PC-3 (cell line): ENCODE data around the gene SGMS1. TPM values are rescaled to one million over a fixed set of nuclear protein-coding genes. Genes with fewer than 3 reads are reported as not detected.

ENCODE experiments used
- ATAC-seq: fragments of 200-7000 bp; cut with Tn5 transposase; 2 replicates; pipeline ENCODE4 v1.9.1; 2020; ENCODE audit warnings: mild to moderate bottlenecking, moderate library complexity
- BruUV-seq: library from RNA; stranded (reverse); fragments of 400-500 nt; replicated peaks from 2 replicates; lab custom pipeline; 2021; lab: Mats Ljungman, UMichigan
- CTCF ChIA-PET: fragments of 300-600 bp; sonication (Branson Sonifier 250); formaldehyde crosslinking; loops from one replicate; lab custom pipeline; 2022; ENCODE audit warnings: antibody characterized with exemption; lab: Charles Lee
- POLR2A ChIA-PET: fragments of 300-600 bp; sonication (Branson Sonifier 250); formaldehyde crosslinking; loops from one replicate; lab custom pipeline; 2022; ENCODE audit warnings: antibody characterized with exemption; ENCODE audit not compliant: unreplicated experiment; lab: Charles Lee
- DNase-seq: peaks from one replicate; pipeline ENCODE4 v3.0.0-alpha.2; 2015
- H2AFZ ChIP-seq: fragments of 300-600 bp; sonication (generic); 2 replicates; pipeline ENCODE4 v1.6.0; 2016; ENCODE audit warnings: antibody characterized with exemption, low read length
- H3F3A ChIP-seq: fragments of 300-600 bp; sonication (generic); one replicate; pipeline ENCODE4 v1.6.0; 2017; ENCODE audit warnings: antibody characterized with exemption, low read length, control low read depth, mild to moderate bottlenecking; ENCODE audit not compliant: unreplicated experiment
- H3K27ac ChIP-seq: fragments of 300-600 bp; sonication (generic); 2 replicates; pipeline ENCODE4 v1.5.1; 2016; ENCODE audit warnings: mild to moderate bottlenecking, low read length
- H3K27me3 ChIP-seq: fragments of 300-600 bp; sonication (generic); 2 replicates; pipeline ENCODE4 v1.6.1; 2016; ENCODE audit warnings: low read length, mixed read lengths
- H3K36me3 ChIP-seq: fragments of 300-600 bp; sonication (generic); 2 replicates; pipeline ENCODE4 v1.6.1; 2016; ENCODE audit warnings: low read depth, mixed run types, low read length, mixed read lengths
- H3K4me1 ChIP-seq: fragments of 300-600 bp; sonication (generic); 2 replicates; pipeline ENCODE4 v1.5.1; 2016; ENCODE audit warnings: low read length; ENCODE audit not compliant: insufficient read depth
- H3K4me2 ChIP-seq: fragments of 300-600 bp; sonication (generic); 2 replicates; pipeline ENCODE4 v1.6.0; 2016; ENCODE audit warnings: low read length
- H3K4me3 ChIP-seq: fragments of 300-600 bp; sonication (generic); 2 replicates; pipeline ENCODE4 v1.5.1; 2016; ENCODE audit warnings: mild to moderate bottlenecking, low read length, mixed read lengths
- H3K79me2 ChIP-seq: fragments of 300-600 bp; sonication (generic); 2 replicates; pipeline ENCODE4 v1.6.1; 2017; ENCODE audit warnings: low read length, mixed read lengths
- H3K9ac ChIP-seq: fragments of 300-600 bp; sonication (generic); 2 replicates; pipeline ENCODE4 v1.6.0; 2016; ENCODE audit warnings: mild to moderate bottlenecking, low read length
- H3K9me2 ChIP-seq: fragments of 300-600 bp; sonication (generic); replicated peaks from 2 replicates; pipeline ENCODE4 v1.6.1; 2016; ENCODE audit warnings: mixed run types, low read length, mixed read lengths
- H3K9me3 ChIP-seq: fragments of 300-600 bp; sonication (generic); 2 replicates; pipeline ENCODE4 v1.6.1; 2016; ENCODE audit warnings: low read length, mixed read lengths
- H4K20me1 ChIP-seq: fragments of 300-600 bp; sonication (generic); 2 replicates; pipeline ENCODE4 v1.6.1; 2016; ENCODE audit warnings: low read length, mixed read lengths
- CTCF ChIP-seq: fragments of 300-600 bp; sonication (generic); conservative IDR thresholded peaks from 2 replicates; pipeline ENCODE4 v1.5.1; 2017; ENCODE audit warnings: antibody characterized with exemption, low read depth, mild to moderate bottlenecking, low read length
- EZH2 ChIP-seq: fragments of 300-600 bp; sonication (generic); IDR thresholded peaks from one replicate; pipeline ENCODE4 v1.6.1; 2017; ENCODE audit warnings: antibody characterized with exemption, mild to moderate bottlenecking, low read length; ENCODE audit not compliant: unreplicated experiment
- EZH2phosphoT487 ChIP-seq: fragments of 300-600 bp; sonication (generic); IDR thresholded peaks from 2 replicates; pipeline ENCODE4 v1.6.1; 2018; ENCODE audit warnings: mild to moderate bottlenecking, antibody characterized with exemption, low read length, borderline replicate concordance
- intact Hi-C: fragments of 100-400 bp; cut with micrococcal nuclease; formaldehyde crosslinking; loops from 2 replicates; pipeline ENCODE4 v1.9.0; 2023
- total RNA-seq: library from RNA; depleted of rRNA; stranded (reverse); fragments of >200 nt; gene quantifications from 2 replicates; pipeline ENCODE4 v1.2.3, GENCODE V29; 2014

SGMS1 gene
- total RNA-seq, 1 experiment from 2014 or later: 61.4 TPM

GRCh38 chr10:50600286-50600685 is 23.5 kb downstream of the SGMS1 start:
- DNase-seq (peak; percentile 78), ATAC-seq (peak; percentile 30)
- intact Hi-C loops: no loop called here
- Histone ChIP-seq H3K9ac (no peak overlapping the region), H3K36me3 (no peaks in the 10 kb centered on the region), H4K20me1 (peaks cover 19% of the 10 kb centered on the region), H3K27ac (peak overlapping the region; percentile 31), H3K4me1 (peaks cover 55% of the 10 kb centered on the region), H3K9me2 (no peaks in the 10 kb centered on the region), H2AFZ (no peak overlapping the region), H3K4me3 (no peak overlapping the region), H3K9me3 (no peaks in the 10 kb centered on the region), H3K79me2 (peaks cover 43% of the 10 kb centered on the region), H3F3A (peaks cover 13% of the 10 kb centered on the region), H3K27me3 (no peaks in the 10 kb centered on the region), H3K4me2 (peak overlapping the region; percentile 10)
- CTCF ChIA-PET: no interaction called here
- no TSS peak for BruUV-seq
- TF ChIP-seq EZH2 (no peak), CTCF (no peak), EZH2phosphoT487 (no peak)
- POLR2A ChIA-PET: interaction anchor here (0.5 kb wide), 1 partner anchor 15 kb away, joined by 3 read pairs; no protein-coding TSS in a partner anchor

GRCh38 chr10:50596897-50597296 is 26.9 kb downstream of the SGMS1 start:
- no peak for ATAC-seq
- no peaks in the 10 kb centered on the region for H3K27me3 ChIP-seq
- POLR2A ChIA-PET: no interaction called here
- H3K27ac ChIP-seq: no peak overlapping the region
- no TSS peak for BruUV-seq
- H3K79me2 ChIP-seq: peaks cover 18% of the 10 kb centered on the region
- H3K4me2 ChIP-seq: no peak overlapping the region
- H3K4me3 ChIP-seq: no peak overlapping the region
- no peaks in the 10 kb centered on the region for H3K9me2 ChIP-seq
- H3K9me3 ChIP-seq: no peaks in the 10 kb centered on the region
- no peak overlapping the region for H2AFZ ChIP-seq
- H3K4me1 ChIP-seq: peaks cover 23% of the 10 kb centered on the region
- peaks cover 5% of the 10 kb centered on the region; the same call in 1 of the 2 replicates for H4K20me1 ChIP-seq
- H3K36me3 ChIP-seq: no peaks in the 10 kb centered on the region
- CTCF ChIA-PET: no interaction called here
- no peak overlapping the region for H3K9ac ChIP-seq
- TF ChIP-seq CTCF (no peak), EZH2 (no peak), EZH2phosphoT487 (no peak)
- H3F3A ChIP-seq: no peaks in the 10 kb centered on the region
- intact Hi-C loops: no loop called here
- DNase-seq: no peak

- no peaks in the 10 kb centered on the region for H3K9me3 ChIP-seq
- no peak overlapping the region for H3K4me2 ChIP-seq
- peaks cover 5% of the 10 kb centered on the region; the same call in 1 of the 2 replicates for H4K20me1 ChIP-seq
- H3K79me2 ChIP-seq: peaks cover 14% of the 10 kb centered on the region
- no peaks in the 10 kb centered on the region for H3F3A ChIP-seq
- H3K4me3 ChIP-seq: no peak overlapping the region
- no peaks in the 10 kb centered on the region for H3K27me3 ChIP-seq
- no peak for DNase-seq
- intact Hi-C loops: no loop called here
- H3K36me3 ChIP-seq: no peaks in the 10 kb centered on the region
- no peaks in the 10 kb centered on the region for H3K9me2 ChIP-seq
- ChIA-PET CTCF (no interaction called here), POLR2A (no interaction called here)
- TF ChIP-seq CTCF: no peak
- no peak for TF ChIP-seq EZH2
- no peak for TF ChIP-seq EZH2phosphoT487
- no peak overlapping the region for H2AFZ ChIP-seq
- no TSS peak for BruUV-seq
- H3K9ac ChIP-seq: no peak overlapping the region
- peaks cover 18% of the 10 kb centered on the region for H3K4me1 ChIP-seq
- no peak for ATAC-seq
- no peak overlapping the region for H3K27ac ChIP-seq
These were observed 27.3 kb downstream of the SGMS1 start for GRCh38 chr10:50596456-50596855.
